Tibial nerve (tissue), 4 donors: Measurements from ENCODE around the gene LMBR1. TPM values are rescaled to one million over a fixed set of nuclear protein-coding genes. Genes with fewer than 3 reads are reported as not detected.

Source experiments
- DNase-seq, 2 donors: peaks; one replicate each; pipeline ENCODE4 v3.0.0-alpha.2; 2019; ENCODE audit warnings: low spot score in 2 of 2
- H3K27ac ChIP-seq, 4 donors: fragments of 200-600 bp; sonication (generic) in 3 of 4; one replicate each; pipeline ENCODE4 v1.5.1; 2017 to 2019; ENCODE audit warnings: mild to moderate bottlenecking in 1 of 4
- H3K27me3 ChIP-seq, 2 donors: fragments of 200-600 bp; sonication (generic) in 1 of 2; one replicate each; pipeline versions ENCODE4 v1.5.1 to v1.6.0; 2017 to 2019
- H3K36me3 ChIP-seq, 3 donors: fragments of 200-600 bp; sonication (generic); one replicate each; pipeline ENCODE4 v1.5.1; 2018 to 2019
- H3K4me1 ChIP-seq, 4 donors: fragments of 200-600 bp; sonication (generic) in 3 of 4; one replicate each; pipeline ENCODE4 v1.5.1; 2017 to 2019
- H3K4me3 ChIP-seq, 4 donors: fragments of 200-600 bp; sonication (generic) in 3 of 4; one replicate each; pipeline ENCODE4 v1.5.1; 2017 to 2019; ENCODE audit warnings: mild to moderate bottlenecking in 1 of 4, moderate library complexity in 1 of 4
- H3K9me3 ChIP-seq, 4 donors: fragments of 200-600 bp; sonication (generic) in 3 of 4; one replicate each; pipeline ENCODE4 v1.5.1; 2017 to 2019
- EP300 ChIP-seq, 2 donors: sonication (generic); formaldehyde crosslinking; IDR thresholded peaks; one replicate each; pipeline ENCODE4 v1.6.1; 2017; ENCODE audit warnings: antibody characterized with exemption in 2 of 2, mild to moderate bottlenecking in 1 of 2
- POLR2A ChIP-seq, 2 donors: fragments of 450-650 bp; IDR thresholded peaks; one replicate each; pipeline ENCODE4 v1.6.1; 2017; ENCODE audit warnings: antibody characterized with exemption in 2 of 2, mild to moderate bottlenecking in 2 of 2, moderate library complexity in 2 of 2
- WGBS, 2 donors: methylation state at CpG; one replicate each; pipeline ENCODE4 v1.1.5; 2018; 5-methylcytosine and 5-hydroxymethylcytosine counted together
- total RNA-seq, 4 donors: library from RNA; depleted of rRNA; stranded (reverse); fragments of >200 nt; gene quantifications; one replicate each; pipeline ENCODE4 v1.1.0, GENCODE V29; 2016
- TF ChIP-seq, protein P1 (sequence below), 5 experiments: fragments of 200-600 bp in 3 of 5; fragments of 450-650 bp in 2 of 5; sonication (generic) in 3 of 5; IDR thresholded peaks; one replicate each; pipeline ENCODE4 v1.5.1; 2016 to 2019; ENCODE audit warnings: antibody characterized with exemption in 5 of 5, mild to moderate bottlenecking in 3 of 5, moderate library complexity in 2 of 5

The LMBR1 gene
- total RNA-seq, 4 donors from 2014 or later, result 48.1 to 139 (median 77.3) TPM

DNA sequence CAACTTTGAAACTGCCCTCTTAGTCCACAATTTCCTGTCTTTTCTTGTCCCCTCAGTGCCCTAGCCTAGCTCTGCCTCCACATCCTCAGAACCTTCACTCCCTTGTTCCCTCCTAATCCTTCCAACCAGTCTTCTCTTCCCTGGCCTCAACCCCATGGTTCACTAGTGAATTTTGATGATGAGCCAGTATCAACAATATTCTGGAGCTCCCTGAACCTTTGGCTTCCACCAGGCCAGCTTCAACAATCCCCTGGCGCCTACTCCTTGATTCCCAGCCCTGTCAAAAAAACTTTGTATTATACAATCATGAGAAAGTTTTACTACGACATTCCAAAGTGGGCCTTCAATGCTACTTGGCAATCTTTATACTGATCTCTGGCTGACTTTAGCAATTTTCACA is 116.5 kb downstream of the LMBR1 start:
- no peak overlapping the region for H3K4me3 ChIP-seq
- H3K9me3 ChIP-seq, result peaks cover 0 to 8% (median 0%) of the 10 kb centered on the region in 4 donors
- no peak for DNase-seq
- WGBS, 2 donors, result 59 to 70% methylated on average over 2 of the region's 2 CpGs
- no peak overlapping the region for H3K27ac ChIP-seq
- no peaks in the 10 kb centered on the region for H3K27me3 ChIP-seq
- H3K36me3 ChIP-seq, result peaks cover 0 to 10% (median 0%) of the 10 kb centered on the region in 3 donors
- H3K4me1 ChIP-seq, result no peaks in the 10 kb centered on the region
- TF ChIP-seq, protein P1, sequence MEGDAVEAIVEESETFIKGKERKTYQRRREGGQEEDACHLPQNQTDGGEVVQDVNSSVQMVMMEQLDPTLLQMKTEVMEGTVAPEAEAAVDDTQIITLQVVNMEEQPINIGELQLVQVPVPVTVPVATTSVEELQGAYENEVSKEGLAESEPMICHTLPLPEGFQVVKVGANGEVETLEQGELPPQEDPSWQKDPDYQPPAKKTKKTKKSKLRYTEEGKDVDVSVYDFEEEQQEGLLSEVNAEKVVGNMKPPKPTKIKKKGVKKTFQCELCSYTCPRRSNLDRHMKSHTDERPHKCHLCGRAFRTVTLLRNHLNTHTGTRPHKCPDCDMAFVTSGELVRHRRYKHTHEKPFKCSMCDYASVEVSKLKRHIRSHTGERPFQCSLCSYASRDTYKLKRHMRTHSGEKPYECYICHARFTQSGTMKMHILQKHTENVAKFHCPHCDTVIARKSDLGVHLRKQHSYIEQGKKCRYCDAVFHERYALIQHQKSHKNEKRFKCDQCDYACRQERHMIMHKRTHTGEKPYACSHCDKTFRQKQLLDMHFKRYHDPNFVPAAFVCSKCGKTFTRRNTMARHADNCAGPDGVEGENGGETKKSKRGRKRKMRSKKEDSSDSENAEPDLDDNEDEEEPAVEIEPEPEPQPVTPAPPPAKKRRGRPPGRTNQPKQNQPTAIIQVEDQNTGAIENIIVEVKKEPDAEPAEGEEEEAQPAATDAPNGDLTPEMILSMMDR (IDR thresholded peaks at IDR 0.05), result no peak

DNA sequence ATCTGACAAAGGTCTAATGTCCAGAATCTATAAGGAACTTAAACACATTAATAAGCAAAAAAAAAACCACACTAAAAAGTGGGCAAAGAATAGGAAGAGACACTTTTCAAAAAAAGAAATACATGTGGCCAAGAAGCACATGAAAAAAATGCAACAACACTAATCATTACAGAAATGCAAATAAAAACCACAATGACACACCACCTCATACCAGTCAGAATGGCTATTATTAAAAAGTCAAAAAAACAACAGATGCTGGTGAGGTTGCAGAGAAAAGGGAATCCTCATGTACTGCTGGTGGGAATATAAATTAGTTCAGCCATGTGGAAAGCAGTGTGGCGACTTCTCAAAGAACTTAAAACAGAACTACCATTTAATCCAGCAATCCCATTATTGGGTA is 119.0 kb downstream of the LMBR1 start:
- Histone ChIP-seq H3K4me1 (no peaks in the 10 kb centered on the region), H3K36me3 (peaks cover 0 to 10% (median 0%) of the 10 kb centered on the region in 3 donors), H3K27ac (no peak overlapping the region), H3K9me3 (peaks cover 0 to 8% (median 0%) of the 10 kb centered on the region in 4 donors), H3K4me3 (no peak overlapping the region), H3K27me3 (no peaks in the 10 kb centered on the region)
- TF ChIP-seq POLR2A (IDR thresholded peaks at IDR 0.05) (no peak), EP300 (IDR thresholded peaks at IDR 0.05) (no peak)
- TF ChIP-seq, protein P1 (IDR thresholded peaks at IDR 0.05), result no peak
- no peak for DNase-seq
- WGBS, 2 donors, result 93 to 97% methylated on average over 1 of the region's 1 CpG

DNA sequence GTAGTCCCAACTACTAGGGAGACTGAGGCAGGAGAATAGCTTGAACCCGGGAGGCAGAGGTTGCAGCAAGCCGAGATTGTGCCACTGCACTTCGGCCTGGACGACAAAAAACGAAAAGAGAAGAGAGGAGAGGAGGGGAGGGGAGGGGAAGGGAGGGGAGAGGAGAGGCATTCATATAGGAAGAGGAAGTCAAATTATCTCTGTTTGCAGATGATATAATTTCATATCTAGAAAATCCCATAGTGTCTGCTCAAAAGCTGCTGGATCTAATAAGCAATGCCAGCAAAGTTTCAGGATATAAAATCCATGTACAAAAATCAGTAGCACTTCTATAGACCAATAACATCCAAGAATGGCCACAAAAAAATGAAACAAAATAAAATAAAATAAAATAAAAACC is 120.3 kb downstream of the LMBR1 start:
- DNase-seq, result no peak
- TF ChIP-seq, protein P1 (IDR thresholded peaks at IDR 0.05), result no peak
- TF ChIP-seq EP300 (IDR thresholded peaks at IDR 0.05) (no peak), POLR2A (IDR thresholded peaks at IDR 0.05) (no peak)
- Histone ChIP-seq H3K27me3 (no peaks in the 10 kb centered on the region), H3K36me3 (peaks cover 0 to 10% (median 0%) of the 10 kb centered on the region in 3 donors), H3K4me3 (no peak overlapping the region), H3K4me1 (no peaks in the 10 kb centered on the region), H3K9me3 (peaks cover 0 to 8% (median 0%) of the 10 kb centered on the region in 4 donors), H3K27ac (no peak overlapping the region)
- WGBS, 2 donors, result 83 to 95% methylated on average over 5 of the region's 5 CpGs

DNA sequence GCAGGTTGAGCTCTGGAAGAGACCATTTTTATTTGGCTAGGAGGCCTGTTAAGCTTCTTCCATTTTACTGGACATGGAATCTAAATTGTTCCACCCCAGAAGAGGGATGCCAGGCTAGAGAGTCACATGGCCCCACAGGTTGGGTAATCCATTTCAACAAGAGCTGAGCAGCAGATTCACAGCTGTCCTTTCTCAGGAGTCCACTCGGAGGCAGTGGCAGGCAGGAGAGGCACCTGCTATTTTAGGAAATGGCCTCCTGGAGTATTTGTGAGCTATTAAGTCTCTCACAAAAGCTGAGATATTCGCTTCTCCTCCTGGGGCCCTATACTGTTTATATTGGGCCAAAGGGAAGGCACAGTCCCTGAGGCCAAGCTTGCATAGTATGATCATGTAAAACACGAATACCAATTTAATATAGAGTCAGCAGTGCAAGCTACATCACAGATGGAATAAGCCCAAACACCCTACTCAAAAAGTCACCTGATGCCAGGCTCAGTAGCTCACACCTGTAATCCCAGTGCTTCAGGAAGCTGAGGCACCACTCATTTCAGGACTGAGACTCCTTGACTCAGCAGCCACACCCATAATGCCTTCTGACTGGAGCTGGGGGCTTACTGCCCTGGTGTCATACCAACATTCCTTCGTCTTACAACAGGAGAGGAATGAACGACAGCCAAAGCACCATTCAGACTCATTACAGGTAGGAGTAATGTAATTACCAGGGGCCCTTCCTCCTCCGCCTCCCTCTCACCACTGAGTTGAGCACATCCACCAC is 124.1 kb downstream of the LMBR1 start:
- 91 to 92% methylated on average over 6 of the region's 6 CpGs for WGBS, 2 donors
- H3K9me3 ChIP-seq, result peaks cover 0 to 8% (median 0%) of the 10 kb centered on the region in 4 donors

DNA sequence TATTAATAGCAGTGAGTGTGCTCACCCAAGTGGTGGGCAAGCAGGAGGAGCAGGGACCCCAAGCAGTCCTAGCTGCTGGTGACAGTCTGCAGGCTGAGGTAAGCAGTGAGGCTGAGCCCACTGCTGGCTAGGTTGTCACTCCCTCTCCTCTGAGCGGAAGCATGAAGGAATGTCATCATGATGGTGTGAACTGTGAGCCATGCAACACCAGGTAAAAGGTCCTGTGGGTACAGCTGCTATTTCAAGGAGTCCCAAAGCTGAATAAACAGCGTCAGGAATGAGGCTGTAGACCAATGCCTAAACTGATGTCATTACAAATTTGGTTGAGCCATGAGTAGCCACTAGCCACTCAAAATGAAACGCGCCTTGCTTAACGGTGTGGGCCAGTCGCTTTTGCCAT is 126.3 kb downstream of the LMBR1 start:
- Histone ChIP-seq H3K27me3 (no peaks in the 10 kb centered on the region), H3K36me3 (peaks cover 0 to 4% (median 0%) of the 10 kb centered on the region in 3 donors), H3K4me3 (no peak overlapping the region), H3K4me1 (peaks cover 0 to 6% (median 0%) of the 10 kb centered on the region in 4 donors), H3K9me3 (no peaks in the 10 kb centered on the region), H3K27ac (no peak overlapping the region)
- TF ChIP-seq EP300 (IDR thresholded peaks at IDR 0.05) (no peak), POLR2A (IDR thresholded peaks at IDR 0.05) (no peak)
- TF ChIP-seq, protein P1 (IDR thresholded peaks at IDR 0.05), result no peak
- 90 to 96% methylated on average over 6 of the region's 6 CpGs for WGBS, 2 donors
- DNase-seq, result no peak

More for the DNA sequence above, 124.1 kb downstream of the LMBR1 start:
- Histone ChIP-seq H3K27me3 (no peaks in the 10 kb centered on the region), H3K27ac (no peak overlapping the region), H3K4me3 (no peak overlapping the region), H3K36me3 (no peaks in the 10 kb centered on the region), H3K4me1 (peaks cover 0 to 5% (median 0%) of the 10 kb centered on the region in 4 donors)
- TF ChIP-seq, protein P1 (IDR thresholded peaks at IDR 0.05), result no peak
- TF ChIP-seq EP300 (IDR thresholded peaks at IDR 0.05) (no peak), POLR2A (IDR thresholded peaks at IDR 0.05) (no peak)
- DNase-seq, result no peak
